HG03521 (cell line): ENCODE measurements around the gene KIF17.
"Not testable (repeated sequence)": the region's sequence is repeated elsewhere in the genome, so short reads cannot be mapped to it uniquely, and the experiment has no call there.

Experiments
- ATAC-seq: cut with Tn5 transposase; IDR thresholded peaks from one replicate; pipeline ENCODE4 v1.9.1; 2021; ENCODE audit warnings: mild to moderate bottlenecking, moderate library complexity; ENCODE audit not compliant: unreplicated experiment

The KIF17 gene

GRCh38 chr1:20693623-20694022 lies 24.2 kb downstream of the KIF17 start:
- no peak for ATAC-seq

- no peak for ATAC-seq
These were observed 25.9 kb downstream of the KIF17 start for GRCh38 chr1:20691872-20692271.

- ATAC-seq: no peak
These were observed 28.2 kb downstream of the KIF17 start for GRCh38 chr1:20689645-20690056.

GRCh38 chr1:20686883-20687725 lies 30.7 kb downstream of the KIF17 start:
- no peak for ATAC-seq

- ATAC-seq: no peak
These were observed 32.1 kb downstream of the KIF17 start for GRCh38 chr1:20685741-20686140.

- no peak for ATAC-seq
These were observed 32.6 kb downstream of the KIF17 start for GRCh38 chr1:20685099-20685662.

GRCh38 chr1:20684651-20685050 lies 33.2 kb downstream of the KIF17 start:
- no peak for ATAC-seq

GRCh38 chr1:20684050-20684620 lies 33.7 kb downstream of the KIF17 start:
- no peak for ATAC-seq

- ATAC-seq: no peak
These were observed 34.2 kb downstream of the KIF17 start for GRCh38 chr1:20683614-20684013.

GRCh38 chr1:20682571-20683236 lies 35.1 kb downstream of the KIF17 start:
- ATAC-seq: no peak

GRCh38 chr1:20681999-20682398 lies 35.8 kb downstream of the KIF17 start:
- ATAC-seq: no peak

- ATAC-seq: no peak
These were observed 37.5 kb downstream of the KIF17 start for GRCh38 chr1:20680269-20680668.

- ATAC-seq: no peak
These were observed 39.2 kb downstream of the KIF17 start for GRCh38 chr1:20678599-20678998.

- not testable (repeated sequence) for ATAC-seq
These were observed 44.2 kb downstream of the KIF17 start for GRCh38 chr1:20673626-20674025.

- ATAC-seq: no peak
These were observed 45.6 kb downstream of the KIF17 start for GRCh38 chr1:20672265-20672632.

- ATAC-seq: no peak
These were observed 46.9 kb downstream of the KIF17 start for GRCh38 chr1:20670936-20671335.

GRCh38 chr1:20668581-20668980 lies 49.2 kb downstream of the KIF17 start:
- no peak for ATAC-seq

- ATAC-seq: no peak
These were observed 51.0 kb downstream of the KIF17 start for GRCh38 chr1:20666804-20667203.

GRCh38 chr1:20666146-20666545 lies 51.7 kb downstream of the KIF17 start:
- ATAC-seq: no peak

GRCh38 chr1:20665726-20666125 lies 52.1 kb downstream of the KIF17 start:
- ATAC-seq: no peak

- ATAC-seq: no peak
These were observed 53.7 kb downstream of the KIF17 start for GRCh38 chr1:20663969-20664715.
